Measurements from ENCODE around the gene PRKCE. TPM values are rescaled to one million over a fixed set of nuclear protein-coding genes. Genes with fewer than 3 reads are reported as not detected.
A peak's percentile ranks its signal among the peaks of the same experiment; 100 is the strongest.

PRKCE gene
- total RNA-seq, 1 experiment from 2014 or later, result 30.2 TPM

DNA sequence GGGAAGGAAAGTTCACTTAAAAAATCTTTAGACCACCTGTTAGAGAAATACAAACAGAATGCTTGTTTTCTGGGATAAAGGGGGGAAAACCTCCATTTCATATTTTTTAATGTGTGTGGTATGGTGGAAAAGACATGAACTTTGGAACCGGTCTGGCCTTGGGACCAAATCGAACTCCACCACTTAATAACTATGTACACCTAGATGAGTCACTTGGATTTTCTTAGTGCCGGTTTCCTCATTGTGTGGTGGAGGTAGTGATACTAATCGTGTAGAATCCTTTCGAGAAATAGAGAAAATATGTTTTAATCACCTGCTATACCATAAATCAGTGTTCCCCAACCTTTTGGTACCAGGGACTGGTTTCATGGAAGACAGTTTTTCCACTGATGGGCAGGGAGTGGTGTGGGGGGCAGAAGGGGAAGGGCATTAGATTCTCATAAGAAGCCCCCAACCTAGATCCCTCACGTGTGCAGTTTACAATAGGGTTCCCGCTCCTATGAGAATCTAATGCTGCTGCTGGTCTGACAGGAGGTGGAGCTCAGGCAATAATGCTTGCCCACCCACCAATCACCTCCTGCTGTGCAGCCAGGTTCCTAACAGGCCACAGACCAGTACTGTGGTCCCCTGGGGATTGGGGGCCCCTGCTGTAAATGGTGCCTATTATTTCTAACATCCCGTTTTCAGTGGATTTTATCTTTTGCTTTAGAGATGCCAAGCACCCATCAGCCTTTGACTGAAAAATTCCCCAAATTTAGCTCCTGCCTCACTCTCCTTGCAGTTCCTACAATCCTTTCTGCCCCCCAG, 308.8 kb downstream of the PRKCE start:
- no peak for DNase-seq (ENCODE audit: low read depth)

DNA sequence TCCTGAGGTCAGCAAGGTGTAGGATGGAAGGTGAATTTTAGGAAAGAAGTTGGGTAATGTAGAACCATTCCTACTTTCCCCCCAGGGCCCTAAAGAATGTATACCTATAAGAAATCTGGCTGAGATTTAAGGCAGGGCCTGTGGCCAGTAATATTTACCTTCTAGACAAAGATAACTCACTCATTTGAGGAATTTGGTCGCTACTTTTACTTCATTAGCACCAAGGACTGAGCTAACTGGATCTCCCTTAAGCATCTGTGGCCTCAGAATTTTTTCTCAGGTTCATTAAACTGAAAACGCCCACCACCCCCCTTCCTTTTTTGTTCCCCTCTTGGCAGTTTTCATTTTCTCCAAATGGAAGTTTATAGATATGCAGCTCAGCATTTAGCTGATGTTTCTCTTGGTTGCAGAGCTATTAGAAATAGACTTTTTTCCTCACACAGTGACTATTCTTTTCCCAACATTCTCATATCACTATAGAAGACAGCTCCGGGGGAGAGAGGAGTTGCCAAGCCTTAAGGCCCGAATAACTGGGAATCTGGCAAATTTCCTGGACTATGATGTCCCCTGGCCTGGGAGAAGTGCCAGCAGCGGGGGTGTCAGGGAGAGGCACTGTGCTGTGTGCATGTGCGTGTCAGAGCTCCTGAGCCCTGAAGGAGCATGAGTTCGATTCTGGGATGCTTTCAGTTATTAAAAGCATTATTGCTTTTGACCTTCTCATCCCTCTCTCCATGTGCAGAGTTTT, 310.9 kb downstream of the PRKCE start:
- peak; percentile 92 for DNase-seq (ENCODE audit: low read depth)

DNA sequence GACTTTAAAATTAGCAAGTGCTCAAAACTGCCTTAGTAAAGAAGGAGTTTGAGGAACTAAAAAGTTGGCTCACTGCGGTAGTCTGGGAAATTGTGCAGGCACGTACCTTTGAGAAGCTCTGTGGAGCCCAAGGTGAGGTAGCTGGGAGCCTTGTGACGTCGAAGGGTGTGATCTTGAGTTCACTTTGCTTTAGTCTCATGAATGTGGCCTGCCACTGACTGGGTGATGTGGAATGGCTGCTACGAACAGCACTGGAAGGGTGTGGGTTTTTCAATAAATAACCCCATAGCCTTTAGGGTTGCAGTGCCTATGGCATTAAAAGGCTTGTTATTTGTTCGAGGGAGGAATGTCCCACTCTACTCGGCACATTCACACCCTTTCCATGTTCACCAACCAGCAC, 312.3 kb downstream of the PRKCE start:
- no peak for DNase-seq (ENCODE audit: low read depth)

DNA sequence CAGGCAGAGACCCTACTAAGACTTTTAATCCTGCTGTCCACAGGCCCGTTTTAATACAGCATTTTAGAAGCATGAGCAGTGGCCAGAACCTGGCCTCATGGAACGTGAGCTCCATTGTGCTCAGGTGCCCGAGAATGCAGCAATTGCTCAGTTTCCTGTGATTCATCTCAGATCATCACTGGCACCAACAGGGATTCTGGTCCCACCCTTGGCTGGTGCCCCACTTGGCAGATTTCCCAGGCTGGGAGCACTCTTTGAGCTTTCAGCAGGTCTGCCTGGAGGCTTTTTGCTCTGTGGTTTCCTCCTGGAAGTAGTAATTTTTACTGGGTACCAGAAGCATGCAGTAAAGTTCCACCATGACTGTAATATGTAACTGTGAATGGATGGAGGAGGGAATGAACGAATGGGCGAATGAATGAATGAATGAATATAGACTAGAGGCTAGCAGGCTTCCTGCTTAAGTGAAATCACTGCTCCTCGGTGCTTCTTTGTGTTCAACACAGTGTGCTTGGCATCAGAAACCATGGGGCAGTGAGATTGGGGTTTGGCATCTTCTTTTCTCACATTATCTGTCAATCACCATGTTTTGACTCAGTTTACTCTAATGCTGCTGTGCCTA, 312.9 kb downstream of the PRKCE start:
- DNase-seq (ENCODE audit: low read depth), result peak; percentile 99

DNA sequence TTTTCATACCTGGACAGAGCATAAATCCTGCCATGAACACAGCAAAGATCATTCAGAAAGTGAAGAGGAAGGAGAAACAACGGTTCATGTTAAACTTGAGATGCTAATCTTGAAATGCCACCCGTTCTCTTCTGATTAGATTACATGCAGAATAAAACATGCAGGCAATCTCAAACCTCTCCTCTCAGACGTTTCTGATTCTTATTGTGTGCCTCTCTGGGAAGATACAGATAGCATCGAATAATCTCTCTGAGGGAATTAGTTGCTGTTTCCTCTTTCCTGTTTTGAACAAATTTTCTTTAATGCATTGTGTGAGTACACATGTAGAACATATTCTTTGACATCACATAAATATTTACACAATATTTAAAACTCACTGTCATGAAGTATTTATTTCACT, 313.4 kb downstream of the PRKCE start:
- no peak for DNase-seq (ENCODE audit: low read depth)

DNA sequence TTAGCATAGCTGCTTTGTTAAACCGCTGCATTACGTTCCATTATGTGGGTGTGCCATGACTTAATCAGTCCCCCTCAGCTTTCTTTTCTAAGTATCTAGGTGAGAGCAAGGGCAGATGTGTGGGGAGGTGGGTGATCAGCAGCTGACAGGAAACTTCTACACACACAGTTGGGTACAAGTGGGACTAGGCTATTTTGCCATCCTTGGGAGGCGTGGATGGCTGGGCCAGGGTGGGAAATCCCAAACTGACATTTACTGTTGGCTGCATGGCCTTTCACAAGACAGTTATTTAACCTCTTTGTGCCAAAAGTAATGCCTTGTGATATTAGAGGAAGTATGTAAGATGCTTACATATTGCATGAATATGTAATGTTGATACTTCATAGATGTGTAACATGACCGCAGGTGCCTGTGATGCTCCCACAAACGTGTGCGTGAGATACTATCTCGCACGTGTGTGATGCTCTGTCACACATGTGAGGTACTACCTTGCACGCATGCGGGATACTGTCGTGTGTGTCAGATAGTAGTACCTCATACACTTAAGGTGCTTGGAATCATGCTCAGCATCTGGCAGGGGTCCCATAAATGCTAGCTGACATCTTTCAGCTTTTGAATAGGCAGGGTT, 314.5 kb downstream of the PRKCE start:
- DNase-seq (ENCODE audit: low read depth), result no peak

DNA sequence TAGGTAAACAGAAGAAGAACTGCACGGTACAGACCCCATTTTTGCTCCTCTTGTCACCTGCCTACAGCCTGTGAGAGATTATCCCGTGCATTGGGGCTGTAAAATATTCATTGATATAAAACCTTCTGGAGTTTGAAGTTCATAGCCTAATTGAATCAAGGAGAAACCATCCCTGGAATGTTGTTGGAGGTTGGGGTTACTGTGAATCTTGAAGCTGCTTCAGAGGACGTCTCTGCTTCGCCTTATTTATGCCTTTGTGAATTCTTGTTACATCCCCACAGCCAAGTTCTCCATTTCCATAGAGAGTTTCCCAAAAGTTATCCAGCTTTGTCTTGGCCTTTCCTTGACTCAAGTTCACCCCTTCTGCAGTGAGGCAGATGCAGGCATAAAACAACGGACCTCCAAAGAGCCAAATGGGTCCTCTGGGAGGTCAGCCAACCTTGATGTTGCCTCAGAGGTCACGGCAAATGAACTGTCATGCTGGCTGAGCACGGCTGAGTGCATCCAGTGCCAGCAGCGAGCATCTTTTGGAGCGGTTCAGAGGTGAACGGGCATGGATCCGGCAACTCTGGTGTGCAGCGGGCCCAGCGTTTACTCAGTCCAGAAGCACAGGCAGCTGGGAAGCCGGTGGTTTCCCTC, 317.6 kb downstream of the PRKCE start:
- no peak for DNase-seq (ENCODE audit: low read depth)

DNA sequence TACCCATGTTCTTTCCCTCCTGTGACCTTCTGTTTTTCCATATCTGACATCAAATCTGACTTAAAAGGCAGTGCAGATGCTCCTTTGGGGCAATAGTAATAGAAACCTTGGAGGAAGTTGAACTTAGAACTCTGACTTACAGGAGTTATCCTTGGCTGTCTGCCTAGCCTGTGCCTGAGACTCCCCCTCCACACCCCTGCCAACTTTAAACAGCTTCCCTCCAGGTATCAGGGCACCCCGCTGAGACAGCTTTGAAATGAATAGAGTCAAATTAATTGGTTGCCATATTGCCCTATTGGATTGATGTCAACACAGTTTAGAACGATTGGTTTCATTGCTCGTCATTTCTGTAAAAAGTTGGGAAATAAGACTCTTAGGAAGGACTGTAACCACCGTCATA, 322.0 kb downstream of the PRKCE start:
- no peak for DNase-seq (ENCODE audit: low read depth)

DNA sequence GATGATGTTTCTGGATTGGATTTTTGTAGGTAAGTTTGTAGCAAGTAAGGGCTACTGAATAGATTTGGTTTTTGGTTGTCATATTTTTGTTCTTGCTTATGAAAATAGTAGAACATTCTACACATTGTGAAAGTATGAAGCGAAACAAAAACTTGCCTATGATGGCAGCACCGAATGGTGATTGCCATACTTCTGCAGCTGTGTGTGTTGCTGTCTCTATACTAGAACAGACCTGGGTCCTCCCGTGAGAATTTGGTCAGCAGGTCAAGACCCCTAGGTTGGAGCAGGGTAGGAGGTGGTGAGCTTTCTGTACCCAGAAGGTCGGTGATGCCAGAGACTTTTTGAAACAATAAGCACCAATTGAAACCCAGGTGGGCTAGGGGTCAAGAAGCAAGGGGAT, 322.6 kb downstream of the PRKCE start:
- DNase-seq (ENCODE audit: low read depth), result no peak

DNA sequence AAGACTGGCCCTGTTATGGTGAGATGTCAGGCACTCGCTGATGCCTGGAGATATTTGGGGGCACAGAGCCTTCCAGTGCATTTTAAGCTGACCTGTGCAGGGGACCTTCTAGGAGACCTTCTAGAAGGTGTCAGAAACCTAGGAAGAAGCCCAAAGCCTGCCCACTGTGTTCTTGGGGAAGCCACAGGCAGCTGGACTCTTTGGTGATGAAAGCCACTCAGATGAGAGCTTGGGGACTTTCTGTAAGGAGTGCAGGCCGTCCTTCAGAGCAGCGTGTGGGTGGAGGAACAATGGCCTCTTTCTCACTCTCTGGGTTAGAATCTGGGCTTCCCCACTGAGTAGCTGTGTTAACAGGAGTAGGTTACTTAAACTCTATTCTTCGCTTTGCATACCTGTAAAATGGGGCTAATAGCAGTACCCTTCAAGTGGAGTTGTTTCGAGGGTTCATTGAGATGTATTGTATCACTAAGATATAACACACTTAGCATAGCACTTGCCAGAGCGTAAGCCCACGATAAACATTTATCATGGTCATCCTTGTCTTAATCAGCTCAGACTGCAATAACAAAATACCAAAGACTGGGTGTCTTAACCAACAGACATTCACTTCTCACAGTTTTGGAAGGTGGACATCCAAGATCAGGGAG, 323.4 kb downstream of the PRKCE start:
- DNase-seq (ENCODE audit: low read depth), result no peak

DNA sequence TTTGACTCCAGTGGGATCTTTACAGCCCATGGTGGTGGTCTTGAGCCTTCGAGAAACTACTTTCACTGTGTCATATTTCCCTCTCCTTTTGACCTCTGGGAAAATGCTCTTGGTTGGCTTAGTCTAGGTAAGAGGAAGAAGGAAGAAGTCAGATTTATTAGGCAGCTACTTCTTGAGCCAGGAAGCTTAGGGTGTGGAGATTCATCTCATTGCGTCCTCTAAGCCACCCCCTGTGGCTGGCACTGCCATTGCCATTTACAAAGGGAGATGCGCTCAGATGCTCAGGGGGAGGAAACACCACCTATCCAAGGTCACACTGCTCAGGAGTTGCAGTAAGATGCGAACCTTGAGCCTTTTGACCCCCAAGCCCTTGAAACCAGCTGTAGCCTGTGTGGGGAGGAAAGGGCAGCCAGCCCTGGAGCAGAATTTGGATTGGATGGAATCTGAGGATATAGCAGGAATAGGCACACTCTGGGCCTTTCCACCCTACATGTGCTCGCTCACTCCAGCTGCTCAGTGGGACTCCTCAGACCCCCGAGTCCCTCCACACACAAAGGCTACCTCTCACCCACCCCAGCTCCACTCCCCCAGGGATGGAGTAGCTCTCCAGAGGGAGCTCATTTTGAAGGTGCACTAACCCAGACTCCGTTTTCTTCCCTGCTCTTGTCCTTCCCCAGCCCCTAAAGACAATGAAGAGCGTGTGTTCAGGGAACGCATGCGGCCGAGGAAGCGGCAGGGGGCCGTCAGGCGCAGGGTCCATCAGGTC, 324.5 kb downstream of the PRKCE start:
- DNase-seq (ENCODE audit: low read depth), result no peak

DNA sequence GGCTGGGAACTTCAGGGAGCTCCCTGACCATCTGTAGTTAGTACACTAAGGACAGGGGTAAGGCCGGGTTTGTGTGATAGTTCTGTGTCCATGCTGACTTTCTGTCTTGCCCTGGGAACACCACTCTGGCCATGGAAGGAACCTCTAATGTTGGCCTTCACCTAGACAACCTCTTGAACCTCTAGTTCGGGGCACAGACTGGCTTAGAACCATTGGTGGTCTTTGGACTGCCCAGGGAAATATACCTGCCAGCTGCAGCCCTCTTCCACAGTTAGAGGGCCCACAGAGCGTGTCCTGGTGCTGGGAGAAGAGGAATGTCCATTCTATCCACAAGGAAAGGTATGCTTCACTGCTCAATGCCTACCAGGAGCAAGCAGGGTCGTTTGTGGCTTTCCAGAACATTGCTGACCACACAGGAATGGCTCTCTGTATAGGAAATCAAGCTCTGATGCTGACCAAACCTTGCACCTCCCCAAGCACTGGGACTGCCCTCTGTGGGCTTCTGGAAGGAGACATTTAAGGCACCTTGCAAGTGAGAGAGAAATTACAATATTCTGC, 326.9 kb downstream of the PRKCE start:
- no peak for DNase-seq (ENCODE audit: low read depth)

DNA sequence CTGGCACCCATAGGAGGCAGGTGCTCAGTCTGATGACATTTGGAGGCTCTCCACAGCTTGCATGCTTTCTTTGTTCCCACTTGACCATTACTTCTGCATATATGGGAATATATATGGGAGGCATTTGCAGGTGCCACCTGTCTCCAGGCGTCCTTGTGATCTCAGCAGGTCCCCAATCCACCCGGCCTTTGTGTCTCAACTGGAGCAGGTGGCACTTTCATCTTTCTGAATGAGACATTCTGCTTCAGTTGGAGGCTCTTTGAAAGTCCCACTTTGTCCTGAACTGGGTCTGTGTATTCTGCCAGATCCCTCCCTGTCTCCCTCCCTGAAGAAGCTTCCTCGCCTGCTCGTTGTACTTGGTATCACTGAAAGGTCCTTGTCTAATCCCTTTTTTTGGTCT, 327.6 kb downstream of the PRKCE start:
- no peak for DNase-seq (ENCODE audit: low read depth)

DNA sequence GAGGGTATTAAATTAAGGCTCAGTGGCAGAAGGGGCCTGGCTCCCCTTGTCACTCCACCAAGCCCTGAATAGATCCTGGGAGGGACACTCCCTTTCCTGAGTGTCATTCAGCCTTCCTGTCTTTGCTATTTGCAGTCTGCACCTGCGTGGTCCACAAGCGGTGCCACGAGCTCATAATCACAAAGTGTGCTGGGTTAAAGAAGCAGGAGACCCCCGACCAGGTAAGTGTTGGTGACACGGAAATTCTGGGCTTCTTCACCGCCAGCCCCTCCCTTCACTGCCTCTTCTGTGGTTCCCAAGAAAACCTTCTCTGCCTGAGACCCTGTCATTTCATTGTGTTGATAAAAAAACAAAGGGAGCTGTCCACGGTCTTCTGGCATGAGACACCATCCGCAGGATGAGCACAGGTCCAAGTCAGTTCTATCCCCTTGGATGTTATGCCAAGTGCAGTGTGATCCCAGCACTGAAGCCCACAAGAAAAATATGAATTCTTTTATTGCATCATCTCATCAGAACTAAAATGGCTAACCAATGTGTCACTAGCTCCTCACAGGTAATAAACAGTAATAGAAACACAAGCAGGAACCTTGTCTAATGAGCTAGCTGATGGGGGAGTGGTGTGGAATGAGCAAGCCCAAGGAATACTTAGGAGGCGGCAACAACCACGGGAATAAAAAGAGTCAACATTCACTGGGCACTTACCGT, 328.8 kb downstream of the PRKCE start:
- no peak for DNase-seq (ENCODE audit: low read depth)

DNA sequence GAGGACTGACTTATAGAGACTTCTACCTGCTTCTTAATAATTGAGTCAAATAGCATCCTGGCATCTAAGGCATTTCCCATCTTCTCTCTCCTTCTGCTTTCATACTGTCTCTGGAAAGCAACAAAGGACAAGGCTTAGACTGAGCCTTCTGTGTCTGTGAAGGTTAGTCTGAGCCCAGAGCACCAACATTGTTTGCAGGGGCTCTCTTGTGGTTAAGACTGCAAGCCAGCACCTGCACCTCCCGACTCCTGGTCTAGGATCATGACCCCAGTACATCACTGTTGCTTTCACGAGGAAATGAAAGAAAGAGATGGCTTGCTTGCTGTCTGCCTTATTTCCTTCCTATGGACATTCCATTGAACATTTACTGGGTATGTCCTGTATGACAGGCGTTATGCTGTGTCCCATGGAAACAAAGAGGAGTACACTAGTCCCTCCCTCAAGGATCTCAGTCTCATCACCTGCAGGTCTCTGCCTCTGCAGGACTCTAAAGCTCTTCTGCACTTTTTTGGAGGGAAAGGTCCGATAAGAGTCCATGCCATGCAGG, 330.0 kb downstream of the PRKCE start:
- DNase-seq (ENCODE audit: low read depth), result no peak

DNA sequence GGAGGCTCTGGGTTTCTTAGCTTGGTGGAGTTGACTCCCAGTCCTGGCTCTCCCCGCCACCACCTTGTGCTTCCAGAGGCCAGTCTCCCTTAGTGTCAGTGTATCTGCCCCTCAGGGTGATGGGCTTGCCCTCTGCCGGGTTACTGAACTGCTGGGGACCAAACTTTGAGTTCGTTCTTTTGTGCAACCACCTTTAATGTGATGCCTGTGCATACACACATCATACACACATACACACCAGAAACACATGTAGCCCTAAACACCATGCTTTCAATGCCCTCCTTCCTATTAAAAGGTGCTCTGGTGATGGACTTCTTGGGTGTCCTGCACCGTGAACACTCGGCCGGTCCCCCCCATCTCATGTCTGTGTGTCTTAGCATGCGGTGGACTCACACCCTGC, 330.6 kb downstream of the PRKCE start:
- no peak for DNase-seq (ENCODE audit: low read depth)

DNA sequence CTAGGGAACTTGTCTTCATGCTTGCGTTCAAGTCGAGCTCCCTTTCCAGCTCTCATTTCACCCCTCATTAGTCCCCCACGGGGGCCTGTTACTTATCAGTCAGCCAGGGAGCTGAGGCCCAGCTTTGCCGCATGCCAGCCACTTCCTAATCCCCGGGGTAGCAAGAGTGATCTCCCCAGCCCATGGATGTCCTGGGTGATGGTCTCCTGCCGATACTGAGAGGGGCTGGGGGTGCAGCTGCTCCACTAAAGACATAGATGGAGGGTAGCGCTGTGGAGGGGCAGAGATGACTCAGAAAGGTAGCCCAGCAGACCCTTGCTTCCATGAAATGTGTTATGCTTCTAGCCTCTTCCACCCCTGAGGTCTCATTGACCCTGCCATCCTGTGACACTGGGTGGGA, 331.7 kb downstream of the PRKCE start:
- DNase-seq (ENCODE audit: low read depth), result no peak

DNA sequence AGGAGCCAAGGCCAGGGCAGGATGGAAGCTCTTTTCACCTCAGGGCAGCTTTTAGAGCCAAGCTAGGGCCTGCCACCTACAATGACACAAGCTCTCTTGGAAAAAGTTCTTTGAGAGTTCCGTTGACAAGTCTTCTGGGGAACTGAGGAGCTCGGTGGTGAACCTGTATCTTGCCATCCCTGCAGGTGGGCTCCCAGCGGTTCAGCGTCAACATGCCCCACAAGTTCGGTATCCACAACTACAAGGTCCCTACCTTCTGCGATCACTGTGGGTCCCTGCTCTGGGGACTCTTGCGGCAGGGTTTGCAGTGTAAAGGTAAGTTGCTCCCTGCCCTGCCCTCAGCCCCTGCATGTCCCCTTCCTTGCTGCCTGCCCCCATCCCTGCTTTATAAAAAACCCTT, 332.9 kb downstream of the PRKCE start:
- DNase-seq (ENCODE audit: low read depth), result no peak

DNA sequence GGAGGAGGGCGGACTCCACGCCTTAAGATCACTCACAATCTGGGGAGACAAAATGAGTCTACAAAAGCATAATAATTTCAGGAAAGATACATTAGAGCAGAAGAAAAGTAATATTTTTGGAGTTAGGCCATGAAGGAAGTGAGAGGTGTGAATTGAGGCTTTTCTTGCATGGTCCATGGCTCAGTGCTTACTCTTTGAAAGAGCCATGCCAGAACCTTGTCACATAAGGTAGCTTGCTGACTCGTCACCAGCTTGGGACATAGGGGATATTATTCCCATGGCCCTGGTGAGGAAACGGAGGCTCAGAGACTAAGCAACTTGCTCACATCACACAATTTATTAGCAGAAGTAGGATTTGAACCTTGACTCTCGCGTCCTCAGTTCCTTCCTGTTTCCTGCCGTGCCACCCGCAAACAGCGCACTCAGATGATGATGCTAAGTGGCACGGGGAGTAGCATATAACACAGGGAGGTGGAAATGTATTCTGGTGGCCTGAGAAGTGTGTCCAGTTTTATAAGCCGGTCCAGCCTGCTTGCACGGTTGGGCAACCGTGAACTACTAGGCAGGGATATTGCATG, 333.5 kb downstream of the PRKCE start:
- no peak for DNase-seq (ENCODE audit: low read depth)

All from RPMI7951 (cell line).